Osteocyte (in vitro differentiated cells): ENCODE data around the gene C9orf153. TPM values are rescaled to one million over a fixed set of nuclear protein-coding genes. Genes with fewer than 3 reads are reported as not detected.

Source experiments
- DNase-seq: peaks from one replicate; pipeline ENCODE4 v3.0.0; 2021; ENCODE audit warnings: mixed read lengths; ENCODE audit not compliant: unreplicated experiment; ENCODE audit errors: extremely low spot score
- H3K27ac Mint-ChIP-seq: one replicate; pipeline ENCODE4 v1.8.0; 2021; ENCODE audit warnings: mild to moderate bottlenecking, mixed read lengths; ENCODE audit not compliant: unreplicated experiment
- H3K27me3 Mint-ChIP-seq: one replicate; pipeline ENCODE4 v1.8.0; 2021; ENCODE audit warnings: mixed read lengths; ENCODE audit not compliant: unreplicated experiment
- H3K36me3 Mint-ChIP-seq: one replicate; pipeline ENCODE4 v1.8.0; 2021; ENCODE audit warnings: mixed read lengths; ENCODE audit not compliant: unreplicated experiment
- H3K4me1 Mint-ChIP-seq: one replicate; pipeline ENCODE4 v1.8.0; 2021; ENCODE audit warnings: mixed read lengths; ENCODE audit not compliant: unreplicated experiment
- H3K4me3 Mint-ChIP-seq: one replicate; pipeline ENCODE4 v1.8.0; 2021; ENCODE audit warnings: mild to moderate bottlenecking, moderate library complexity, mixed read lengths; ENCODE audit not compliant: unreplicated experiment
- H3K9me3 Mint-ChIP-seq: one replicate; pipeline ENCODE4 v1.8.0; 2021; ENCODE audit warnings: mixed read lengths; ENCODE audit not compliant: unreplicated experiment
- total RNA-seq: library from RNA; stranded (reverse); gene quantifications from 2 replicates; pipeline ENCODE4 v1.2.1, GENCODE V29; 2021
- TF ChIP-seq, protein P1 (sequence below): fragments of 200-600 bp; sonication (generic); IDR thresholded peaks from 2 replicates; pipeline ENCODE4 v1.5.0; 2021; ENCODE audit warnings: antibody characterized with exemption, mild to moderate bottlenecking, moderate library complexity

Gene C9orf153
- total RNA-seq, 1 donor from 2014 or later: 0.40 TPM

DNA sequence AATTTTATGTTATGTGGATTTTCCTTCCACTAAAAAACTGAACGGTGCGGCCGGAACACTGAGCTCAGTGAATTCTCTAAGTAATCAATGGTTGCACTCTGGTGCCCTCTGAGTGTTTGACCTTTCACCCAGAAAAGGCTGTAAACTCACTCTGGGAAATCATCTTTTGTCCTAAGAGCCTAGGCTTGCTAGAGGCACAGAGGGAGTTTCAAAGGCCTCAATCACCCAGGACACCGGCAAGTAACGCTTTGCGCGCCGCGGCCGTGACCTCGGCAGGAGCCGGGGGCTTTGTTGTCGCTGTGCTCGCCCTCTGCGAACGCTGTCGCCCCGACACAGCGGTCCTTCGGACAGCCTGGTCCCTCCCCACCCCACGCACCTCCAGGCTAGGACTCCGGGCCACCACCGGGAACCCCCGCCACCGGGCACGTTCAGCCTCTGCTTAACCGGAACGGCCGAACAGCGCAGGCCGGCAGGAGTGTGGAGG, 22.2 kb upstream of the C9orf153 start:
- Mint-ChIP-seq H3K4me3 (peak overlapping the region; percentile 89), H3K27me3 (no peaks in the 10 kb centered on the region), H3K36me3 (peaks cover 8% of the 10 kb centered on the region), H3K27ac (peak overlapping the region; percentile 81), H3K4me1 (peaks cover 39% of the 10 kb centered on the region), H3K9me3 (no peaks in the 10 kb centered on the region)
- TF ChIP-seq, protein P1, sequence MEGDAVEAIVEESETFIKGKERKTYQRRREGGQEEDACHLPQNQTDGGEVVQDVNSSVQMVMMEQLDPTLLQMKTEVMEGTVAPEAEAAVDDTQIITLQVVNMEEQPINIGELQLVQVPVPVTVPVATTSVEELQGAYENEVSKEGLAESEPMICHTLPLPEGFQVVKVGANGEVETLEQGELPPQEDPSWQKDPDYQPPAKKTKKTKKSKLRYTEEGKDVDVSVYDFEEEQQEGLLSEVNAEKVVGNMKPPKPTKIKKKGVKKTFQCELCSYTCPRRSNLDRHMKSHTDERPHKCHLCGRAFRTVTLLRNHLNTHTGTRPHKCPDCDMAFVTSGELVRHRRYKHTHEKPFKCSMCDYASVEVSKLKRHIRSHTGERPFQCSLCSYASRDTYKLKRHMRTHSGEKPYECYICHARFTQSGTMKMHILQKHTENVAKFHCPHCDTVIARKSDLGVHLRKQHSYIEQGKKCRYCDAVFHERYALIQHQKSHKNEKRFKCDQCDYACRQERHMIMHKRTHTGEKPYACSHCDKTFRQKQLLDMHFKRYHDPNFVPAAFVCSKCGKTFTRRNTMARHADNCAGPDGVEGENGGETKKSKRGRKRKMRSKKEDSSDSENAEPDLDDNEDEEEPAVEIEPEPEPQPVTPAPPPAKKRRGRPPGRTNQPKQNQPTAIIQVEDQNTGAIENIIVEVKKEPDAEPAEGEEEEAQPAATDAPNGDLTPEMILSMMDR: no peak
- no peak for DNase-seq

DNA sequence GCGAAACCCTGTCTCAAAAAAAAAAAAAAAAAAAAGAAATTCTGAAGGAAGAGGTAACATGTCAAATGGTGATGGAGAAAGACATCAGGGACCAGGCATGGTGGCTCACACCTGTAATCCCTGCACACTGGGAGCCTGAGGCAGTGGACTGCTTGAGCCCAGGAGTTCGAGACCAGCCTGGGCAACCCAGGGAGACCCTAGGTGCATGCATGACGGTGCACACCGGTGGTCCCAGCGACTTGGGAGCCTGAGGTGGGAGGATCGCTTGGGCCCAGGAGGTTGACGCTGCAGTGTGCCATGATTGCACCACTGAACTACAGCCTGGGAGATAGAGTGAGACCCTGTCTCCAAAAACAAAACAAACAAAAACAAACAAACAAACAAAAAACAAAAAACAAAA, 21.1 kb upstream of the C9orf153 start:
- Mint-ChIP-seq H3K4me1 (peaks cover 40% of the 10 kb centered on the region), H3K9me3 (no peaks in the 10 kb centered on the region), H3K27ac (no peak overlapping the region), H3K27me3 (no peaks in the 10 kb centered on the region), H3K36me3 (peaks cover 7% of the 10 kb centered on the region), H3K4me3 (peak overlapping the region; percentile 89)
- DNase-seq: no peak
- TF ChIP-seq, protein P1: no peak

DNA sequence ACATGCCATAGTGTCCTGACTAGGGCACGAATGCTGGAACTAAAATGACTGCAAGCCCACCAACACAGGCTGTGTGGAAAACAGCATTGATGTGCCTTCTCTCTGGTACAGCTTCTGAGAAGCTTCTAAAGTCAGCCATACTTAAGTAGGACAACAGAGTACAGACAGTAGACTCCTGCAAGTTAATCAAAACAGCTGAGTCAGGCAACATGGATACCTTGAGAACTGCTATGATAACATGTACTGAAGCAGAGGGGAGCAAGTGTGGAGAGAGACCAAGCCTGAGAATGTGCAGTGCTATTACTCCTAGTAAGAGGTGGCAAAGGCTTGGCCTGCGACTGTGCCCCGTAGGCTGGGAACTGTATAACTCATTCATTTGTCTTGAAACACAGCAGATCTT, 20.4 kb upstream of the C9orf153 start:
- H3K4me1 Mint-ChIP-seq: peaks cover 42% of the 10 kb centered on the region
- DNase-seq: no peak
- TF ChIP-seq, protein P1: no peak
- H3K36me3 Mint-ChIP-seq: peaks cover 7% of the 10 kb centered on the region
- H3K27ac Mint-ChIP-seq: no peak overlapping the region
- no peaks in the 10 kb centered on the region for H3K9me3 Mint-ChIP-seq
- peak overlapping the region; percentile 26 for H3K4me3 Mint-ChIP-seq
- no peaks in the 10 kb centered on the region for H3K27me3 Mint-ChIP-seq

DNA sequence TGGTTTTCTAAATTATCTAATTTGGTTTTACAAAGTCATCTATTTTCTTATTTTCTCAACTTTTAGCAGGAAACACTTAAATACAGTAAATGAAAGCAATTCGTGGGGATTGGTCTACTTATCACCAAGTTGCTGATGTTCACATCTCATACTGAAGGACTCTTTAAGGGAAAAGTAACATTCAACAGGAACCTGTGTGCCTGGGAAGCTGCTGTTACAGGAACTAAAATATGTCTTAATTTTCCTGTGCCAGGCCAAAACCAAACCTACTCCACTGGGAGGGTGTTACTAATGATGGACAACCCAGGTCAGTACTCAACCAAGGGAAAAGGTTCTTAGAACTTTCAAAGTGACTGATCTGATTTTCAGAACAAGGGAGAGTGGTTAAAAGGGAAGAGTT, 17.6 kb upstream of the C9orf153 start:
- H3K27me3 Mint-ChIP-seq: no peaks in the 10 kb centered on the region
- H3K27ac Mint-ChIP-seq: no peak overlapping the region
- peaks cover 17% of the 10 kb centered on the region for H3K36me3 Mint-ChIP-seq
- TF ChIP-seq, protein P1: no peak
- no peak for DNase-seq
- H3K4me1 Mint-ChIP-seq: peaks cover 36% of the 10 kb centered on the region
- H3K9me3 Mint-ChIP-seq: no peaks in the 10 kb centered on the region
- no peak overlapping the region for H3K4me3 Mint-ChIP-seq

DNA sequence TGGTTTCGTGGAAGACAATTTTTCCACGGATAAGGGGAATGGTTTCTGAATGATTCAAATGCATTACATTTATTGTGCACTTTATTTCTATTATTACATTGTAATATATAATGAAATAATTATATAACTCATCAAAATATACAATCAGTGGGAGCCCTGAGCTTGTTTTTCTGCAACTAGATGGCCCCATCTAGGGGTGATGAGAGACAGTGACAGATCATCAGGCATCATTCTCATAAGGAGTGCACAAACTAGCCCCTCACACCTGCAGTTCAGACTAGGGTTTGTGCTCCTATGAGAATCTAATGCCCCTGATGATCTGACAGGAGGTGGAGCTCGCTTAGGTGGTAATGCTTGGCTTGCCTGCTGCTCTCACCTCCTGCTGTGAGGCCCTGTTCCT, 16.5 kb upstream of the C9orf153 start:
- no peak for DNase-seq
- H3K27ac Mint-ChIP-seq: no peak overlapping the region
- no peaks in the 10 kb centered on the region for H3K9me3 Mint-ChIP-seq
- H3K4me3 Mint-ChIP-seq: no peak overlapping the region
- peaks cover 31% of the 10 kb centered on the region for H3K4me1 Mint-ChIP-seq
- H3K36me3 Mint-ChIP-seq: peaks cover 28% of the 10 kb centered on the region
- H3K27me3 Mint-ChIP-seq: no peaks in the 10 kb centered on the region
- TF ChIP-seq, protein P1: peak; percentile 43
